A549 (cell line): ENCODE results near the gene LDAF1. TPM values are rescaled to one million over a fixed set of nuclear protein-coding genes. Genes with fewer than 3 reads are reported as not detected.

Source experiments
- ATAC-seq, 2 experiments: fragments of 200-7000 bp in 1 of 2; fragments of >200 bp in 1 of 2; cut with Nextera tagmentation in 1 of 2; cut with Tn5 transposase in 1 of 2; 3 replicates each; pipeline versions ENCODE4 v1.8.0 to v1.9.1; 2018 to 2020; ENCODE audit warnings: mild to moderate bottlenecking in 1 of 2, moderate library complexity in 1 of 2
- CTCF ChIA-PET: fragments of 300-600 bp; sonication (Branson Sonifier 250); formaldehyde crosslinking; extraction: SDS; loops from one replicate; lab custom pipeline; 2021; ENCODE audit warnings: antibody characterized with exemption, inconsistent platforms; lab: Yijun Ruan, JAX
- POLR2A ChIA-PET: fragments of 350-600 bp; formaldehyde crosslinking; extraction: SDS; loops from one replicate; lab custom pipeline; 2021; ENCODE audit warnings: antibody characterized with exemption, inconsistent platforms; lab: Yijun Ruan, JAX
- DNase-seq, 2 experiments: peaks; one replicate each; pipeline versions ENCODE4 v3.0.0 to v3.0.0-alpha.2; 2011 to 2016; ENCODE audit warnings: low read depth in 1 of 2, low spot score in 1 of 2
- FAIRE-seq: peaks from 2 replicates; lab custom pipeline; 2011; peaks lifted over from hg19 to GRCh38; lab: Jason Lieb, UNC
- H3K27ac ChIP-seq, 2 experiments: fragments of >200 bp; sonication (Bioruptor Twin); formaldehyde crosslinking; 3 replicates each; pipeline ENCODE4 v1.5.1; 2016 to 2017
- H3K4me1 ChIP-seq: fragments of >200 bp; sonication (Bioruptor Twin); formaldehyde crosslinking; 3 replicates; pipeline ENCODE4 v1.6.1; 2016
- H3K4me2 ChIP-seq: fragments of >200 bp; sonication (Bioruptor Twin); formaldehyde crosslinking; 3 replicates; pipeline ENCODE4 v1.6.1; 2016
- H3K4me3 ChIP-seq: fragments of >200 bp; sonication (Bioruptor Twin); formaldehyde crosslinking; 3 replicates; pipeline ENCODE4 v1.5.1; 2016
- H3K9me3 ChIP-seq: fragments of >200 bp; sonication (Bioruptor Twin); formaldehyde crosslinking; 3 replicates; pipeline ENCODE4 v1.6.1; 2016
- BHLHE40 ChIP-seq: IDR thresholded peaks from 2 replicates; pipeline ENCODE4 v1.6.1; 2012; ENCODE audit warnings: low read depth, low read length, inconsistent platforms
- CBX2 ChIP-seq: fragments of 200-600 bp; sonication (generic); IDR thresholded peaks from 2 replicates; pipeline ENCODE4 v1.6.1; 2016; ENCODE audit warnings: low read depth, mild to moderate bottlenecking, borderline replicate concordance
- E2F6 ChIP-seq: IDR thresholded peaks from 2 replicates; pipeline ENCODE4 v1.6.1; 2012; ENCODE audit warnings: low read depth, borderline replicate concordance
- EP300 ChIP-seq, 2 experiments: fragments of >200 bp; sonication (Bioruptor Twin); formaldehyde crosslinking; IDR thresholded peaks; 2 replicates in 1 of 2; 3 replicates in 1 of 2; pipeline ENCODE4 v1.6.1; 2016 to 2017
- FOXS1 ChIP-seq: fragments of 250-450 bp; sonication (Bioruptor Pico); IDR thresholded peaks from 2 replicates; pipeline ENCODE4 v1.5.0; 2020; ENCODE audit warnings: mild to moderate bottlenecking, moderate library complexity
- GATA3 ChIP-seq: IDR thresholded peaks from 2 replicates; pipeline ENCODE4 v1.6.1; 2012; ENCODE audit warnings: borderline replicate concordance
- HDAC2 ChIP-seq: fragments of 200-600 bp; sonication (generic); IDR thresholded peaks from 2 replicates; pipeline ENCODE4 v1.6.1; 2016
- HES2 ChIP-seq: fragments of >200 bp; sonication (Bioruptor Twin); formaldehyde crosslinking; IDR thresholded peaks from 2 replicates; pipeline ENCODE4 v1.6.1; 2016
- HEYL ChIP-seq: fragments of 250-450 bp; sonication (Bioruptor Pico); IDR thresholded peaks from 2 replicates; pipeline ENCODE4 v1.8.0; 2021; ENCODE audit warnings: mild to moderate bottlenecking, moderate library complexity
- HOXB5 ChIP-seq: fragments of 250-450 bp; sonication (Bioruptor Pico); IDR thresholded peaks from 2 replicates; pipeline ENCODE4 v1.5.0; 2020; ENCODE audit warnings: mild to moderate bottlenecking, moderate library complexity
- JUN ChIP-seq, 2 experiments: fragments of >200 bp; sonication (Bioruptor Twin); formaldehyde crosslinking; IDR thresholded peaks; 2 replicates in 1 of 2; 3 replicates in 1 of 2; pipeline ENCODE4 v1.6.1; 2016 to 2017
- JUNB ChIP-seq: fragments of >200 bp; sonication (Bioruptor Twin); formaldehyde crosslinking; IDR thresholded peaks from 2 replicates; pipeline ENCODE4 v1.6.1; 2016
- MAFK ChIP-seq: fragments of 450-650 bp; IDR thresholded peaks from 2 replicates; pipeline ENCODE4 v1.6.1; 2014; ENCODE audit not compliant: partially characterized antibody
- MAX ChIP-seq: IDR thresholded peaks from 2 replicates; pipeline ENCODE4 v1.6.1; 2012
- MAZ ChIP-seq: fragments of 150-350 bp; IDR thresholded peaks from 2 replicates; pipeline ENCODE4 v1.6.1; 2014; ENCODE audit warnings: antibody characterized with exemption, low read depth, low read length, borderline replicate concordance
- PHF8 ChIP-seq: fragments of 200-600 bp; sonication (generic); IDR thresholded peaks from 2 replicates; pipeline ENCODE4 v1.6.1; 2016; ENCODE audit warnings: low read depth, mild to moderate bottlenecking, antibody characterized with exemption, moderate library complexity, borderline replicate concordance
- POLR2A ChIP-seq: IDR thresholded peaks from 2 replicates; pipeline ENCODE4 v1.6.1; 2012; ENCODE audit warnings: mild to moderate bottlenecking, low read length
- POLR2AphosphoS2 ChIP-seq: conservative IDR thresholded peaks from 2 replicates; pipeline ENCODE4 v1.6.1; 2012; ENCODE audit warnings: low read length, improper control_type of control experiment, inconsistent platforms
- RARB ChIP-seq: fragments of 250-450 bp; sonication (Bioruptor Pico); IDR thresholded peaks from 2 replicates; pipeline ENCODE4 v1.8.0; 2021; ENCODE audit warnings: mild to moderate bottlenecking, moderate library complexity
- RFX5 ChIP-seq: fragments of 450-650 bp; IDR thresholded peaks from 2 replicates; pipeline ENCODE4 v1.7.1; 2014; ENCODE audit warnings: antibody characterized with exemption, mild to moderate bottlenecking, moderate library complexity
- RNF2 ChIP-seq: fragments of 200-600 bp; sonication (generic); IDR thresholded peaks from 2 replicates; pipeline ENCODE4 v1.6.1; 2016; ENCODE audit warnings: low read depth, mild to moderate bottlenecking, antibody characterized with exemption, moderate library complexity, borderline replicate concordance
- SMC3 ChIP-seq: fragments of >200 bp; sonication (Bioruptor Twin); formaldehyde crosslinking; IDR thresholded peaks from 3 replicates; pipeline ENCODE4 v1.6.1; 2018; ENCODE audit warnings: inconsistent platforms
- TFCP2L1 ChIP-seq: fragments of 250-450 bp; sonication (Bioruptor Pico); IDR thresholded peaks from 2 replicates; pipeline ENCODE4 v1.5.0; 2021; ENCODE audit warnings: mild to moderate bottlenecking
- USF2 ChIP-seq: fragments of 450-650 bp; IDR thresholded peaks from 2 replicates; pipeline ENCODE4 v1.6.1; 2014; ENCODE audit warnings: antibody characterized with exemption
- WGBS: methylation state at CpG from one replicate; pipeline ENCODE4 v1.1.6; 2017; ENCODE audit errors: missing lambda C conversion rate; 5-methylcytosine and 5-hydroxymethylcytosine counted together
- polyA plus RNA-seq, 4 experiments: library from polyadenylated mRNA; depleted of rRNA in 3 of 4; stranded (reverse); fragments of >200 nt; fragmentation: RNase III in 1 of 4; extraction: RNeasy Plus Mini Kit Qiagen cat#74134 plus additional on column Dnase treatment in 1 of 4; gene quantifications; 2 replicates in 3 of 4; 3 replicates in 1 of 4; pipeline ENCODE4 v1.2.3, GENCODE V29; 2011 to 2017
- TF ChIP-seq, protein P1 (sequence below): IDR thresholded peaks from 2 replicates; pipeline ENCODE4 v1.6.1; 2012
- TF ChIP-seq, protein P2 (sequence below): fragments of 250-450 bp; sonication (Bioruptor Pico); IDR thresholded peaks from 2 replicates; pipeline ENCODE4 v1.5.0; 2020; ENCODE audit warnings: low read depth, mild to moderate bottlenecking, moderate library complexity

The LDAF1 gene
- polyA plus RNA-seq, 2 of the 4 experiments (the other 2 are of a cell fraction) = 13.8 to 14.4 TPM

- ChIA-PET POLR2A (no interaction called here), CTCF (interaction anchor here (1.3 to 6.1 kb wide), 5 partner anchors 14 to 97 kb away, joined by 3 to 48 read pairs (median 5); partner anchors contain the start of gene CRYM)
- H3K27ac ChIP-seq = no peak overlapping the region
- no peak overlapping the region for H3K4me2 ChIP-seq
- DNase-seq = no peak
- H3K4me3 ChIP-seq = no peak overlapping the region
- no peak for FAIRE-seq
- TF ChIP-seq EP300 (IDR thresholded peaks at IDR 0.05) = no peak
- no peak for TF ChIP-seq MAFK
- TF ChIP-seq TFCP2L1 (CRISPR knock-in tag) = no peak
- TF ChIP-seq, protein P1, sequence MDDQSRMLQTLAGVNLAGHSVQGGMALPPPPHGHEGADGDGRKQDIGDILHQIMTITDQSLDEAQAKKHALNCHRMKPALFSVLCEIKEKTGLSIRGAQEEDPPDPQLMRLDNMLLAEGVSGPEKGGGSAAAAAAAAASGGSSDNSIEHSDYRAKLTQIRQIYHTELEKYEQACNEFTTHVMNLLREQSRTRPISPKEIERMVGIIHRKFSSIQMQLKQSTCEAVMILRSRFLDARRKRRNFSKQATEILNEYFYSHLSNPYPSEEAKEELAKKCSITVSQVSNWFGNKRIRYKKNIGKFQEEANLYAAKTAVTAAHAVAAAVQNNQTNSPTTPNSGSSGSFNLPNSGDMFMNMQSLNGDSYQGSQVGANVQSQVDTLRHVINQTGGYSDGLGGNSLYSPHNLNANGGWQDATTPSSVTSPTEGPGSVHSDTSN = no peak
- TF ChIP-seq GATA3 = no peak
- TF ChIP-seq CBX2 = no peak
- no peak for TF ChIP-seq POLR2AphosphoS2
- no peak for TF ChIP-seq USF2
- TF ChIP-seq MAZ = no peak
- TF ChIP-seq, protein P2, sequence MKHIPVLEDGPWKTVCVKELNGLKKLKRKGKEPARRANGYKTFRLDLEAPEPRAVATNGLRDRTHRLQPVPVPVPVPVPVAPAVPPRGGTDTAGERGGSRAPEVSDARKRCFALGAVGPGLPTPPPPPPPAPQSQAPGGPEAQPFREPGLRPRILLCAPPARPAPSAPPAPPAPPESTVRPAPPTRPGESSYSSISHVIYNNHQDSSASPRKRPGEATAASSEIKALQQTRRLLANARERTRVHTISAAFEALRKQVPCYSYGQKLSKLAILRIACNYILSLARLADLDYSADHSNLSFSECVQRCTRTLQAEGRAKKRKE (CRISPR knock-in tag) = no peak
- TF ChIP-seq E2F6 = no peak
- no peak for TF ChIP-seq HDAC2
- TF ChIP-seq, all 56 proteins: peak for 0
- 72% methylated on average over 7 of the region's 7 CpGs for WGBS
- Histone ChIP-seq H3K4me1 (no peaks in the 10 kb centered on the region), H3K9me3 (no peaks in the 10 kb centered on the region)
- ATAC-seq = no peak
Measured at GRCh38 chr16:21203155-21203797, 44.8 kb downstream of the LDAF1 start.

GRCh38 chr16:21205303-21205702 is 46.8 kb downstream of the LDAF1 start:
- no peak for TF ChIP-seq BHLHE40
- no peak for TF ChIP-seq PHF8
- no peak for TF ChIP-seq JUN (IDR thresholded peaks at IDR 0.05)
- no peak for TF ChIP-seq RFX5
- TF ChIP-seq FOXS1 (CRISPR knock-in tag) = no peak
- TF ChIP-seq RARB (CRISPR knock-in tag) = no peak
- no peak for TF ChIP-seq POLR2A
- TF ChIP-seq HEYL = no peak
- no peak for TF ChIP-seq EP300 (IDR thresholded peaks at IDR 0.05)
- no peak for TF ChIP-seq JUNB
- TF ChIP-seq HOXB5 (CRISPR knock-in tag) = no peak
- no peak for TF ChIP-seq MAX
- no peak for TF ChIP-seq SMC3
- TF ChIP-seq HES2 = no peak
- no peak for TF ChIP-seq RNF2
- TF ChIP-seq, protein P2 (CRISPR knock-in tag) = no peak
- DNase-seq = no peak
- ChIA-PET POLR2A (no interaction called here), CTCF (no interaction called here)
- no peak overlapping the region for H3K27ac ChIP-seq
- H3K4me2 ChIP-seq = no peak overlapping the region
- no peaks in the 10 kb centered on the region for H3K9me3 ChIP-seq
- no peak for ATAC-seq
- no peak overlapping the region for H3K4me3 ChIP-seq
- H3K4me1 ChIP-seq = no peaks in the 10 kb centered on the region
- no peak for FAIRE-seq
